Mesendoderm (in vitro differentiated cells): ENCODE data around the gene TNFSF15.

Experiments used
- DNase-seq: peaks from one replicate; pipeline ENCODE4 v3.0.0; 2013
- H2AK5ac ChIP-seq: 2 replicates; pipeline ENCODE4 v1.6.1; 2013; ENCODE audit warnings: low read length, inconsistent platforms
- H2BK120ac ChIP-seq: 2 replicates; pipeline ENCODE4 v1.6.1; 2013; ENCODE audit warnings: low read depth, mild to moderate bottlenecking, low read length, moderate library complexity, mixed read lengths
- H2BK15ac ChIP-seq: replicated peaks from 2 replicates; pipeline ENCODE4 v1.6.1; 2013; ENCODE audit warnings: low read depth, mild to moderate bottlenecking, moderate library complexity
- H2BK5ac ChIP-seq: 2 replicates; pipeline ENCODE4 v1.6.1; 2013; ENCODE audit warnings: low read length, inconsistent platforms
- H3K18ac ChIP-seq: 2 replicates; pipeline ENCODE4 v1.6.1; 2013; ENCODE audit warnings: mild to moderate bottlenecking, low read length, mixed read lengths
- H3K23ac ChIP-seq: one replicate; pipeline ENCODE4 v1.6.1; 2013; ENCODE audit warnings: low read length
- H3K27ac ChIP-seq: 2 replicates; pipeline ENCODE4 v1.5.1; 2013; ENCODE audit warnings: low read depth, mild to moderate bottlenecking, inconsistent platforms, low read length, moderate library complexity
- H3K27me3 ChIP-seq: 2 replicates; pipeline ENCODE4 v1.6.1; 2013; ENCODE audit warnings: low read length, control low read depth, mild to moderate bottlenecking, inconsistent platforms; ENCODE audit not compliant: insufficient read depth, poor library complexity
- H3K36me3 ChIP-seq: 2 replicates; pipeline ENCODE4 v1.6.1; 2013; ENCODE audit warnings: low read length, inconsistent platforms; ENCODE audit not compliant: control insufficient read depth, insufficient read depth
- H3K4ac ChIP-seq: one replicate; pipeline ENCODE4 v1.6.1; 2013; ENCODE audit warnings: low read depth, mild to moderate bottlenecking, low read length, moderate library complexity
- H3K4me1 ChIP-seq: 2 replicates; pipeline ENCODE4 v1.6.1; 2013; ENCODE audit warnings: low read depth, low read length, inconsistent platforms; ENCODE audit not compliant: control insufficient read depth
- H3K4me2 ChIP-seq: 2 replicates; pipeline ENCODE4 v1.6.1; 2013; ENCODE audit warnings: low read length
- H3K4me3 ChIP-seq: 2 replicates; pipeline ENCODE4 v1.5.1; 2013; ENCODE audit warnings: mild to moderate bottlenecking, low read length
- H3K56ac ChIP-seq: one replicate; pipeline ENCODE4 v1.6.1; 2013; ENCODE audit warnings: low read length
- H3K79me1 ChIP-seq: 2 replicates; pipeline ENCODE4 v1.6.1; 2013; ENCODE audit warnings: low read length, inconsistent platforms
- H3K79me2 ChIP-seq: 2 replicates; pipeline ENCODE4 v1.6.1; 2013; ENCODE audit warnings: mild to moderate bottlenecking, low read length; ENCODE audit not compliant: control insufficient read depth, insufficient read depth
- H3K9ac ChIP-seq: 2 replicates; pipeline ENCODE4 v1.6.1; 2013; ENCODE audit warnings: low read length, inconsistent platforms
- H4K5ac ChIP-seq: one replicate; pipeline ENCODE4 v1.6.1; 2013; ENCODE audit warnings: low read length
- H4K8ac ChIP-seq: one replicate; pipeline ENCODE4 v1.6.1; 2013; ENCODE audit warnings: low read depth, mild to moderate bottlenecking, control low read depth, low read length, moderate library complexity
- WGBS: extraction: QIAGEN DNeasy Blood & Tissue Kit; methylation state at CpG from one replicate; pipeline ENCODE4 v1.1.7; 2013; ENCODE audit warnings: low lambda C conversion rate, missing lambda C conversion rate; ENCODE audit not compliant: insufficient coverage; ENCODE audit errors: extremely low coverage; 5-methylcytosine and 5-hydroxymethylcytosine counted together

The TNFSF15 gene

GRCh38 chr9:114851306-114851705 lies 45.5 kb upstream of the TNFSF15 start:
- no peak overlapping the region for H3K4me2 ChIP-seq
- H3K4me3 ChIP-seq, result no peak overlapping the region
- no peak overlapping the region for H3K23ac ChIP-seq
- no CpG with 5 or more reads among the region's 3 CpGs for WGBS
- no peak overlapping the region for H2AK5ac ChIP-seq
- no peak overlapping the region for H2BK5ac ChIP-seq
- no peak overlapping the region for H3K56ac ChIP-seq
- H4K8ac ChIP-seq, result no peak overlapping the region
- H3K79me2 ChIP-seq, result no peaks in the 10 kb centered on the region
- peaks cover 7% of the 10 kb centered on the region for H3K4me1 ChIP-seq
- no peak overlapping the region for H3K27ac ChIP-seq
- H2BK120ac ChIP-seq, result no peak overlapping the region
- no peak overlapping the region for H3K9ac ChIP-seq
- peak; percentile 11 for DNase-seq
- no peaks in the 10 kb centered on the region for H3K27me3 ChIP-seq
- H4K5ac ChIP-seq, result no peak overlapping the region
- H3K79me1 ChIP-seq, result no peaks in the 10 kb centered on the region
- H3K18ac ChIP-seq, result no peak overlapping the region
- H2BK15ac ChIP-seq, result no peak overlapping the region
- no peaks in the 10 kb centered on the region for H3K36me3 ChIP-seq
- no peak overlapping the region for H3K4ac ChIP-seq

DNA sequence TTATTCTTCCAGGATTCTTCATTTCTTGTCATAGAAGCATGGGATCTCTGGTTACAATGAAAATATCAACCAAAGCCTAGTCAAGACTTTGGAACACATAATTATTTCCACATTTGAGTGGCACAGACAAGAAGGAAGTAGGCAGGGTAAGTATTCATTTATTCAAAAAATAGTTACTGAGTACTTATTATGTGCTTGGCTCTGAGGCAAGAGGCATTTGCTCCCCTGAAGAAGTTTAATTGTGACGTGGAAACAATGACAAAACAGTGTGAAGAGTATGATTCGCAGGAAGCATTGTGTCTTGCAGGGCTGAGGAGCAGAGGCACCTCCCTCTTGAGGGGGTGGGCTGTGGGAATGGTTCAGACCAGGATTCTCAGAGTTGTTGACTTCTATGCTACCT lies 45.0 kb upstream of the TNFSF15 start:
- H3K4me3 ChIP-seq, result no peak overlapping the region
- no peaks in the 10 kb centered on the region for H3K79me2 ChIP-seq
- H3K4me2 ChIP-seq, result no peak overlapping the region
- H3K27ac ChIP-seq, result no peak overlapping the region
- H2AK5ac ChIP-seq, result no peak overlapping the region
- no peak overlapping the region for H2BK120ac ChIP-seq
- no peak overlapping the region for H4K5ac ChIP-seq
- H2BK5ac ChIP-seq, result no peak overlapping the region
- H2BK15ac ChIP-seq, result no peak overlapping the region
- H3K18ac ChIP-seq, result no peak overlapping the region
- no peaks in the 10 kb centered on the region for H3K79me1 ChIP-seq
- no peak overlapping the region for H3K56ac ChIP-seq
- H3K23ac ChIP-seq, result no peak overlapping the region
- H3K36me3 ChIP-seq, result no peaks in the 10 kb centered on the region
- H3K4me1 ChIP-seq, result peaks cover 7% of the 10 kb centered on the region
- no peaks in the 10 kb centered on the region for H3K27me3 ChIP-seq
- H3K9ac ChIP-seq, result no peak overlapping the region
- no peak overlapping the region for H4K8ac ChIP-seq
- WGBS, result no CpG with 5 or more reads among the region's 2 CpGs
- no peak overlapping the region for H3K4ac ChIP-seq
- peak; percentile 37 for DNase-seq

DNA sequence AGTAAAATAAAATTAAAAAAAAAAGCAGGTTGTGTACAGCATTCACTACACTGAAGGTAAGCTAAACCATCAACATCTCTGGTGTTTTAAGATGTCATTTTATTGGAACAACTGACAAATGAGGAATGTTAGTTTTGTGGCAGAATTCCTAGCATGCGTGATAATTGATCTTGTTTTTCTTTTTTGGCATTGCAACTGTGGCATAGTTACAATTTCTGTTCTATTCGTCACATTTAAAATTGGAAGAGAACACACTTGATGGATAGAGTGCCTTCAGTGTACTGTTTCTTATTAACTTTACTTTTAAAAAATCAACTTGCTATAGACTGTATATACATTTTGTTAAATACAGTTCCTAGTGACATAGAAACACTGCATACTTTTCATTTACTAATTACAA lies 43.6 kb upstream of the TNFSF15 start:
- Histone ChIP-seq H3K4me3 (no peak overlapping the region), H2BK5ac (no peak overlapping the region), H3K4me2 (no peak overlapping the region), H3K27ac (no peak overlapping the region), H4K8ac (no peak overlapping the region), H3K27me3 (no peaks in the 10 kb centered on the region), H2BK15ac (no peak overlapping the region), H3K23ac (no peak overlapping the region), H3K56ac (no peak overlapping the region), H3K79me2 (no peaks in the 10 kb centered on the region), H3K36me3 (no peaks in the 10 kb centered on the region), H3K4me1 (peaks cover 7% of the 10 kb centered on the region), H3K9ac (no peak overlapping the region), H4K5ac (no peak overlapping the region), H2BK120ac (no peak overlapping the region), H2AK5ac (no peak overlapping the region), H3K79me1 (no peaks in the 10 kb centered on the region), H3K4ac (no peak overlapping the region), H3K18ac (no peak overlapping the region)
- DNase-seq, result no peak
- WGBS, result no CpG with 5 or more reads among the region's 2 CpGs

- H2BK120ac ChIP-seq, result no peak overlapping the region
- H2AK5ac ChIP-seq, result no peak overlapping the region
- DNase-seq, result no peak
- no peak overlapping the region for H3K4me3 ChIP-seq
- H3K36me3 ChIP-seq, result no peaks in the 10 kb centered on the region
- no peak overlapping the region for H3K56ac ChIP-seq
- no peak overlapping the region for H4K8ac ChIP-seq
- H3K27ac ChIP-seq, result no peak overlapping the region
- H3K9ac ChIP-seq, result no peak overlapping the region
- no peaks in the 10 kb centered on the region for H3K79me2 ChIP-seq
- no peak overlapping the region for H3K18ac ChIP-seq
- H3K79me1 ChIP-seq, result no peaks in the 10 kb centered on the region
- WGBS, result no CpG with 5 or more reads among the region's 4 CpGs
- H3K4me1 ChIP-seq, result peaks cover 7% of the 10 kb centered on the region
- H2BK5ac ChIP-seq, result no peak overlapping the region
- H3K27me3 ChIP-seq, result no peaks in the 10 kb centered on the region
- no peak overlapping the region for H3K23ac ChIP-seq
- no peak overlapping the region for H2BK15ac ChIP-seq
- no peak overlapping the region for H3K4me2 ChIP-seq
- H4K5ac ChIP-seq, result no peak overlapping the region
- no peak overlapping the region for H3K4ac ChIP-seq
These were observed 41.9 kb upstream of the TNFSF15 start for GRCh38 chr9:114847492-114848417.

GRCh38 chr9:114845373-114845772 lies 39.5 kb upstream of the TNFSF15 start:
- Histone ChIP-seq H3K56ac (no peak overlapping the region), H3K36me3 (no peaks in the 10 kb centered on the region), H2BK120ac (no peak overlapping the region), H4K8ac (no peak overlapping the region), H3K27me3 (no peaks in the 10 kb centered on the region), H3K18ac (no peak overlapping the region), H4K5ac (no peak overlapping the region), H3K23ac (no peak overlapping the region), H3K27ac (no peak overlapping the region), H3K4me2 (no peak overlapping the region), H2BK15ac (no peak overlapping the region), H2AK5ac (no peak overlapping the region), H3K4me1 (no peaks in the 10 kb centered on the region), H3K4ac (no peak overlapping the region), H3K79me2 (no peaks in the 10 kb centered on the region), H2BK5ac (no peak overlapping the region), H3K4me3 (no peak overlapping the region), H3K79me1 (no peaks in the 10 kb centered on the region), H3K9ac (no peak overlapping the region)
- no CpG with 5 or more reads among the region's 5 CpGs for WGBS
- DNase-seq, result no peak

GRCh38 chr9:114844766-114845165 lies 38.9 kb upstream of the TNFSF15 start:
- H3K4ac ChIP-seq, result no peak overlapping the region
- no peak overlapping the region for H3K9ac ChIP-seq
- no peaks in the 10 kb centered on the region for H3K79me1 ChIP-seq
- H3K79me2 ChIP-seq, result no peaks in the 10 kb centered on the region
- no peak overlapping the region for H2BK120ac ChIP-seq
- no peaks in the 10 kb centered on the region for H3K27me3 ChIP-seq
- H2AK5ac ChIP-seq, result no peak overlapping the region
- no peak overlapping the region for H3K27ac ChIP-seq
- no peak overlapping the region for H3K56ac ChIP-seq
- H2BK5ac ChIP-seq, result no peak overlapping the region
- no peak overlapping the region for H2BK15ac ChIP-seq
- H4K8ac ChIP-seq, result no peak overlapping the region
- no peak overlapping the region for H3K4me3 ChIP-seq
- no peak overlapping the region for H4K5ac ChIP-seq
- no CpG with 5 or more reads among the region's 3 CpGs for WGBS
- no peaks in the 10 kb centered on the region for H3K4me1 ChIP-seq
- DNase-seq, result no peak
- no peak overlapping the region for H3K23ac ChIP-seq
- H3K36me3 ChIP-seq, result no peaks in the 10 kb centered on the region
- H3K4me2 ChIP-seq, result no peak overlapping the region
- no peak overlapping the region for H3K18ac ChIP-seq
